NCI-H510A treated with DMSO at 0.1 percent for 48 hours (cell line): ENCODE measurements around the gene RIMBP2.

Experiments
- DNase-seq: peaks from one replicate; lab custom pipeline; 2025; lab: John Stamatoyannopoulos, UW

Gene RIMBP2

DNA sequence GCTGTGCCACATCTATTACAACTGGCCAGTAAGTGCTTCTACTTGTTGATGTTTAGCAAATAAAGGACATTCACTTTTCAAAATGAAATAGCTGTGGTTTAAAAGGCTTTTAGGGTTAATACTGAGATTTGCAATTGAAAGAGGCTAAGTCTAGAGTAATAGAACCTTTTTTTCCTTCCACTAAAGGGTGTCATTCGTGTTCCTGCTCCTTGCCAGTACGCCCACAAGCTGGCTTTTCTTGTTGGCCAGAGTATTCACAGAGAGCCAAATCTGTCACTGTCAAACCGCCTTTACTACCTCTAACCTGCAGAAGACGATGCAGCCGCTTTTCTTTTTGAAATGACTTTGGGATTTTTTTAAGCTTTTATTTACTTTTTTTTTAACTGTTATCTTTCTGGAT, 344.8 kb downstream of the RIMBP2 start:
- DNase-seq = no peak

DNA sequence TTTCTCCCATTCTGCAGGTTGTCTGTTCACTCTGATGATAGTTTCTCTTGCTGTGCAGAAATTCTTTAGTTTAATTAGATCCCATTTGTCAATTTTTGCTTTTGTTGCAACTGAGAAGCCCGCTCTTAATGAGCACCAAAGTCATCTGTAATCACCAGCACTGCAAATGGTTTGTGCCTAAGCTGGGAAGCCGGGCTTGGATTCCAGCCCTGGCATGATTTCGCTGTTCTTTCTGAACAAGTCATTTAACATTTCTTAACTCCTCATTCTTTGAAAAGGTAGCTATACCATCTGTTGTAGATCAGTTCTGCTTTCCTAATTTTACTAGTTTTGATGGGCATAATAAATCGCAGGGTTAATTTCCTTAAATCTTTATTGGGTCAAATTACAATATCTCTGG, 346.3 kb downstream of the RIMBP2 start:
- no peak for DNase-seq

DNA sequence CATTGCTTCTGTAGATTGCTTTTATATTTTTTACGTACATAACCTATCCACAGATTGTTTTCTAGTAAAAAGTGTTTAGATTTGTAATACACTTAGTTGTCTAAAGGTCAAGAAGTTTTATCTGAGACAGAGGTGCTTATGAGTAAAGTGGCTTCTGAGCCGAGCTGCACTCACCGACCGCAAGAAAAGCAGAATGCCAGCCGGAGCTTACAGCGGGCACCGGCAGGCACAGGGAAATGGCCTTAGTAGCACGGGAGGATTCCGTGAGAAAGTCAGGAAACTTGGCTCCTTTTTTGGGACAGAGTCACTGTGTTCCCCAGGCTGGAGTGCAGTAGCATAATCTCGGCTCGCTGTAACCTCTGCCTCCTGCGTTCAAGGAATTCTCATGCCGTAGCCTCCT, 348.6 kb downstream of the RIMBP2 start:
- no peak for DNase-seq

DNA sequence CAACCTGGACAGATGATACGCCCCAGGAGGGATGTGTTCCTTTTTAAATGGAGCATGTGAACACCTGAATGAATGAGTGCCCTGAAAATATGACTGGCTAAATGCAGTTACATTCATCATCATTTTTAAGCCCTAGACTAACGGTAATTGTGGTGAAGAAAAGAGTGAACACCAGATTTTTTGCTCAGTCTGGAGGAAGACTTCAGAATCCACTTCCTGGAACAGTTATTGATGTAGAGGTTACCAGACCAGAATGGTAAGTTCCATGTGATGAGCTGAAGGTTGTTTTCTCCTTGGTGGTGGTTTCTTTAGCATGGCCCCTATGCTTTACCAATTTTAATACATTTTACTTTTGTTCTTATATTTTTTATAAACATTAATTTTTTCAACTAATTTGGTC, 349.1 kb downstream of the RIMBP2 start:
- no peak for DNase-seq

DNA sequence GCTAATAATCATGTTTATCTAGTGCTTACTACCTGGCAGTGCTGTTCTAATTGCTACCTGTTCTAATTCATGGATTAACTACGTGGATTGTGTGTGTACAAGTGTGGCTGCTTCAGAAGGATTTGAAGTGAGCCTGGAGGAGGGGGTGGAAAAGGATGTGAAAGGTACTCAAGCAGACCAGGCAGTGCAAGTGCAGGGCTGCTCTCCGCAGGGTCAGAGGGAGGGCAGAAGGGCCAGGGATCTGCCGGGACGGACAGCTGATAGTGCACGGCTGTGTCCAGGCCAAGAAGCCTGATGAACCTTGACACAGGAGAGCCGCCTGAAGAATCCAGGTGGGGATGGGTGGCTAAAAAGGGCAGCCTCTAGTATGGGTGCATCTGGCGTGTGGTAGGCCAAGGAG, 349.9 kb downstream of the RIMBP2 start:
- no peak for DNase-seq

DNA sequence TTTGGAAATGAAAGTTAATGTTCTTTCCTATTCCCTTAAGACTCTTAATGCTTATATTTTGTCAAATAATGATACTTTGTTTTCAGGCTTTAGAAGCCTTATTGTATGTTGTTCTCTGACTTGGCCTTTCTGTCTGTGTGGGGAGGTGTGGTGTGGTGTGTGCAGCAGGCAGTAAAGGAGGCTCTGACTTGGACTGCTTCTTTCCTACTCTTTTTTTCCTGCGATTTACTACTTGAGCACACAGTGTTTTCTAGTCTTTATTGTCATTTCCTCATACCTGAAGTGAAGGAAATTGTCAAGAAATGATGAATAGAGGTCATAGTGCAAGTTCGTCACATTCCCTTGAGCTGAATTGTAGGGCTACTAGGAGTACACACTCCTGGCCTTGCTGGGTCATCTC, 351.5 kb downstream of the RIMBP2 start:
- DNase-seq = no peak

DNA sequence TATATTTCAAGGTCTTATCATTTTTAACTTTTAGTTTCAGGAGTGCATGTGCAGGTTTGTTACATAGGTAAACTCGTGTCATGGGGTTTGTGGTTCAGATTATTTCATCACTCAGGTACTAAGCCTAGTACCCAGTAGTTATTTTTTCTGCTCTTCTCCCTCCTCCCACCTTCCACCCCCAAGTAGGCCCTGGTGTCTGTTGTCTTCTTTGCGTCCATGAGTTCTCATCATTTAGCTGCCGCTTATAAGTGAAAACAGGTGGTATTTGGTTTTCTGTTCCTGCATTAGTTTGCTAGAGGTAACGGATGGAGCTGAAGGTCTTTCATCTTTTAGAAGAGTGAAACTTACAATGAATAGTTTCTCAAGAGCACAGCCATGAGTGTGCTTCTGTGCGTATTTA, 354.0 kb downstream of the RIMBP2 start:
- no peak for DNase-seq

DNA sequence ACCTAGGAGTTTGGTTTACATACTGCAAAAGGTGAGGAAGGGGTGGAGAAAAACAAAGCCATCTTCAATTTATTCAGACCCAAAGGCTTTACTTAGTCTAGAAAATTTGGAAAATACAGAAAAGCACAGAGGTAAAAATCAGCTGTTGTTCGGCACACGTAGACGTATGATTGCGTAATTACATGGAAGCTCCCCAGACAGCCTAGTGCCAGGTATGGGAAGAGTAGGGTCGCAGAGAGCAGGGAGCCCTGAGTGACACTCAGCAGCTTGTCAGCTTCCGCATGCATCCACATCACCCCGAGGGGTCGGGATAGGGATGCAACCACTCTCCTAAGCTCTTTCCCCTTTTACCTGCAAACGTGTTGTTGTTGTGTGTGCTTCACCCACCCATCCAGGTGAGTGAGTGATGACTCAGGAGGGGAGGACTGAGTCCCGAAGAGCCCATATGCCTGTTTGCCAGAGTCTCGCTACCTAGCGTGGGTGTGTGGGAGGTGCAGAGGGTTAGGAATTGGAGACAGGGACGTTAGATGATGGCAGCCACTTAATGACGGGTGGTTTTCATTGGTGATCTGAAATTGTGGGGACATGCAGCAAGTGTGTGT, 358.3 kb downstream of the RIMBP2 start:
- no peak for DNase-seq

DNA sequence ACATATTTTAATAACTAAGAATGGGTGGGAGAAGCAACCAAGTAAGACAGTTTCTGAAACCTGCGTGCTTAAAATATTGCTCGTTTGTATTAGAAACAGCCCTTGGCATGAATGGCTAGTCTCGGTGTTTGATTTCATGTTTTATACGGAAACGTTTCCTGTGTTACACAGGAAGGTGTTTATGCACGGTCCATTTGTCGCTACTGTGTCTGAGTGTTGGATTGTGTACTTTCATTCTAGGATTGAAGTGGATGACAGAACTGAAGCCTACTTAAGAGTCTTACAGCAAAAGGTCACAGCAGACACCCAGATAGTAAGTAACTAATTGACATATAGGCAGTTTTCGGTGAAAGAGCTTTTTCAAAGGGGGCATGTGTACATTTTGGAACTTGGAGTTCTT, 358.9 kb downstream of the RIMBP2 start:
- DNase-seq = peak; percentile 96

DNA sequence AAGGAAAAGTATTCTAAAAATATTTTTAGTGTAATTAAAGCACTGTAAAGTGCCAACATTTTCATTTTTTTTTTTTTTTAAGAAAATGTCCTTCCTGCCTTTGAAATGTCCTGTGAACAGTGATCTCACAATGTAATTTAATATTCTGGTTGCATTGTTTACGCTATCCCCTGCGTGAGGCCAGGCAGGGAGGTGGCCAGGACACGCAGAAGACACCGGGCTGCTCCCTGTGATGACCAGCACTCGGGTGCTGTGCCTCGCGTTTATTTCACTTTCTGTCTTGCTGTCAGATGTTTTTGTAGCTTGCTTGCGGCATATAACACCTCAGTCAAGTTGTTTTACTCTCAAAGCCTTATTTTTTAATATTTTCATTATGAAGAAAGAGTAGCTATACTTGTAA, 359.9 kb downstream of the RIMBP2 start:
- DNase-seq = no peak

DNA sequence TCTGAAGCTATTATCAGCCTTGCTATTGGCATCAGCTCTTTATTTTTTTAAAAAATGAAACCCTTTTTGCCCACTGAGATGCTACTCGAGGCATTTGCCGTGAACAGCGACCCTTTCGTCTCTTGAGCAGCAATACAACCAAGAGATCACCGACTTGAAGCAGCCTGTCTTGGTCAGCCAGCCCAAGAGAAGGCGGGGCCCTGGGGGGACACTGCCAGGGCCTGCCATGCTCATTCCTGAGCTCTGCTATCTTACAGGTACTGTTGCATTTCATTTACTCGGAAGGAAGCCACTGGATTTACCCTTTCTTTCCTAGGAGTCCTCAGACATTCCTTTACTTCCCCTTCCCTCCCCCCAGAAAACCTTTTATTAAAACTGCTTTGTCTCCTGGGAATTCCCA, 361.7 kb downstream of the RIMBP2 start:
- no peak for DNase-seq

DNA sequence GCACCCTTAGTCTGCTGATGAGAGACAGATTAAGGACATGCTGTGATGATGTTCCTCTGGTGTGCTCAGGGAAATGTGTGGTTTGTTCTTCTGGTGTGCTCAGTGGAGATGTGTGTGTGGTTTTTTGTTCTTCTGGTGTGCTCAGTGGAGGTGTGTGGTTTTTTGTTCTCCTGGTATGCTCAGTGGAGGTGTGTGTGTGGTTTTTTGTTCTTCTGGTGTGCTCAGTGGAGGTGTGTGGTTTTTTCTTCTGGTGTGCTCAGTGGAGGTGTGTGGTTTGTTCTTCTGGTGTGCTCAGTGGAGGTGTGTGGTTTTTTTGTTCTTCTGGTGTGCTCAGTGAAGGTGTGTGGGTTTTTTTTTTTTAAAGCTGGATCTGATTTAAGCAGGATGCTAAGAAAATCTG, 363.0 kb downstream of the RIMBP2 start:
- no peak for DNase-seq

DNA sequence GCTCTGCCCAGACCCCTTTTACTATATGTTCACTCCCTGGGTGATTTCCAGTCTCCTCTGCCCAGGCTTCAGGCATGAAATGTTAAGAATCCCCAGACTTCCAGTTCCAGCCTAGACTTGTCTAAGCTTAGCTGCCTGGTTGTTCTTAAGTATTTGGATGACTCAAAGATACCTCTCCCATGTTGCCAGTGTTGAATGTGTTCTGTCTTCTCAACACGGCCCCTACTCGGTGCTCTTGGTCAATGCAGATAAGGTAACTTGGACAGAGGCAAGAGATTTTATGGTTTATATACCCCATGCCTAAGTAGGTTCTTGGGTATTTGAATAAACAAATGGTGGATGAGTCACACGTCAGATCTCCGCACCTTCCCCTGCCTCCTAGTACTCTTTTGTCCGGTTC, 364.8 kb downstream of the RIMBP2 start:
- DNase-seq = no peak

DNA sequence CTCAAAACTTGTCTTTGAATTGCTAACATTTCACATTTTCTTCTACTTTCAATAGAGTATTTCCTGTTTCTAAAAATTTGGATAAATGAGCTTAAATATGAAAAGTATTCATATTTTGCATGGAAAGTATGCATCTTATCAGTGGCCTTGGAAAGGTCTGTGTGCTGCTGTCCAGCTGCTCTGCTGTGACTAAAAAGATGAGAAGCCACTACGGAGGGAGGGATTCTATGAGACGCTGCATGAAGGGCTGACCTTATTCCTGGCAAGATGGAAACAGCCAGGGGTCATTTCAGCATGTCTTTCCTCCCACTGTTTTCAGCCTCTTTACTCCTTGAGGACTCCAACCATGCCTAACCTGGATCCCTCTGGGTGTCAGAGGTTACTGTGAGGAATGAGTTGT, 365.4 kb downstream of the RIMBP2 start:
- DNase-seq = no peak

DNA sequence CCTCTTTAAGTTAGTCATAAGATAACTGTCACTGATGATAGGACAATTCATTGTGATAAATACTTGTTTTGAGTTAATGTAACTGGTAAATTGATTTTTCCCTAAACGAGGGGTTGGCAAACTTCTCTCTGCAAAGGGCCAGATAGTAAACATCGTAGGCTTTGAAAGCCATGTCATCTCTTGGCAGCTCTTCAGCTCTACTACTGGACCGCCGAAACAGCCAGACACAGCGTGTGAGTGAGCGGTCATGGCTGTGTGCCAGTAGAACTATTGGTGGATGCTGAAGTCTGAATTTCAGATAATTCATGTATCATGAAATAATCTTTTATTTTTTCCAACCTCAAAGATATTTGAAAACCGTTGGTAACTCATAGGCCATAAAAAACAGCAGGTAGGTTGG, 368.5 kb downstream of the RIMBP2 start:
- DNase-seq = no peak
